Peyer's patch (tissue), 4 donors: ENCODE measurements around the gene BBS9. TPM values are rescaled to one million over a fixed set of nuclear protein-coding genes. Genes with fewer than 3 reads are reported as not detected.

ENCODE experiments used
- DNase-seq, 3 donors: peaks; one replicate each; pipeline ENCODE4 v3.0.0-alpha.2; 2017 to 2019
- H3K27ac ChIP-seq, 4 donors: fragments of 200-600 bp; sonication (generic); one replicate each; pipeline ENCODE4 v1.5.1; 2016 to 2019
- H3K27me3 ChIP-seq, 2 donors: fragments of 200-600 bp; sonication (generic); one replicate each; pipeline ENCODE4 v1.5.1; 2019
- H3K36me3 ChIP-seq, 3 donors: fragments of 200-600 bp; sonication (generic); one replicate each; pipeline ENCODE4 v1.5.1; 2016 to 2019
- H3K4me1 ChIP-seq, 4 donors: fragments of 200-600 bp; sonication (generic); one replicate each; pipeline ENCODE4 v1.5.1; 2016 to 2019
- H3K4me3 ChIP-seq, 4 donors: fragments of 200-600 bp; sonication (generic); 1 replicate in 3 of 4; 2 replicates in 1 of 4; pipeline ENCODE4 v1.5.1; 2016 to 2019; ENCODE audit warnings: mild to moderate bottlenecking in 1 of 4
- H3K9me3 ChIP-seq, 4 donors: fragments of 200-600 bp; sonication (generic); one replicate each; pipeline ENCODE4 v1.5.1; 2016 to 2019; ENCODE audit warnings: mild to moderate bottlenecking in 1 of 4
- CTCF ChIP-seq, 6 experiments: fragments of 450-650 bp in 4 of 6; fragments of 200-600 bp in 2 of 6; sonication (generic) in 1 of 6; IDR thresholded peaks; one replicate each; pipeline ENCODE4 v1.5.1; 2017 to 2019; ENCODE audit warnings: antibody characterized with exemption in 6 of 6, mild to moderate bottlenecking in 3 of 6, moderate library complexity in 1 of 6
- POLR2A ChIP-seq, 2 donors: fragments of 450-650 bp; IDR thresholded peaks; one replicate each; pipeline ENCODE4 v1.5.1; 2017; ENCODE audit warnings: antibody characterized with exemption in 2 of 2, mild to moderate bottlenecking in 2 of 2, moderate library complexity in 2 of 2
- total RNA-seq, 4 donors: library from RNA; depleted of rRNA; stranded (reverse); fragments of >200 nt; gene quantifications; one replicate each; pipeline ENCODE4 v1.1.0, GENCODE V29; 2016

The BBS9 gene
- total RNA-seq, 4 donors from 2014 or later: 10.9 to 51.2 (median 19.4) TPM

GRCh38 chr7:33273356-33273755 is 144.0 kb downstream of the BBS9 start:
- Histone ChIP-seq H3K36me3 (no peaks in the 10 kb centered on the region), H3K9me3 (peaks cover 0 to 7% (median 0%) of the 10 kb centered on the region in 4 donors), H3K27ac (no peak overlapping the region), H3K27me3 (no peaks in the 10 kb centered on the region), H3K4me3 (no peak overlapping the region), H3K4me1 (no peaks in the 10 kb centered on the region)
- DNase-seq: no peak
- TF ChIP-seq CTCF (IDR thresholded peaks at IDR 0.05): no peak
- TF ChIP-seq POLR2A (IDR thresholded peaks at IDR 0.05): no peak

GRCh38 chr7:33276325-33276724 is 147.0 kb downstream of the BBS9 start:
- DNase-seq: no peak
- H3K4me1 ChIP-seq: no peaks in the 10 kb centered on the region
- H3K27me3 ChIP-seq: no peaks in the 10 kb centered on the region
- no peak overlapping the region for H3K4me3 ChIP-seq
- H3K36me3 ChIP-seq: no peaks in the 10 kb centered on the region
- H3K27ac ChIP-seq: no peak overlapping the region
- H3K9me3 ChIP-seq: peaks cover 0 to 15% (median 0%) of the 10 kb centered on the region in 4 donors
- TF ChIP-seq CTCF (IDR thresholded peaks at IDR 0.05) (no peak), POLR2A (IDR thresholded peaks at IDR 0.05) (no peak)

- no peak overlapping the region for H3K27ac ChIP-seq
- H3K4me1 ChIP-seq: no peaks in the 10 kb centered on the region
- H3K4me3 ChIP-seq: no peak overlapping the region
- TF ChIP-seq POLR2A (IDR thresholded peaks at IDR 0.05) (no peak), CTCF (IDR thresholded peaks at IDR 0.05) (no peak)
- H3K36me3 ChIP-seq: no peaks in the 10 kb centered on the region
- no peaks in the 10 kb centered on the region for H3K27me3 ChIP-seq
- no peak for DNase-seq
- H3K9me3 ChIP-seq: peaks cover 0 to 15% (median 0%) of the 10 kb centered on the region in 4 donors
Observed at GRCh38 chr7:33276729-33277128, 147.4 kb downstream of the BBS9 start.

- DNase-seq: no peak
- no peak for TF ChIP-seq POLR2A (IDR thresholded peaks at IDR 0.05)
- no peak for TF ChIP-seq CTCF (IDR thresholded peaks at IDR 0.05)
- H3K9me3 ChIP-seq: peaks cover 0 to 15% (median 0%) of the 10 kb centered on the region in 4 donors
- H3K27ac ChIP-seq: no peak overlapping the region
- H3K27me3 ChIP-seq: no peaks in the 10 kb centered on the region
- no peak overlapping the region for H3K4me3 ChIP-seq
- H3K36me3 ChIP-seq: no peaks in the 10 kb centered on the region
- H3K4me1 ChIP-seq: no peaks in the 10 kb centered on the region
Observed at GRCh38 chr7:33278095-33278494, 148.7 kb downstream of the BBS9 start.

- Histone ChIP-seq H3K4me3 (no peak overlapping the region), H3K4me1 (no peaks in the 10 kb centered on the region), H3K27me3 (no peaks in the 10 kb centered on the region), H3K27ac (no peak overlapping the region), H3K9me3 (no peaks in the 10 kb centered on the region), H3K36me3 (peaks cover 0 to 3% (median 0%) of the 10 kb centered on the region in 3 donors)
- DNase-seq: no peak
- TF ChIP-seq CTCF (IDR thresholded peaks at IDR 0.05): no peak
- TF ChIP-seq POLR2A (IDR thresholded peaks at IDR 0.05): no peak
Observed at GRCh38 chr7:33286501-33286900, 157.1 kb downstream of the BBS9 start.

GRCh38 chr7:33287738-33288137 is 158.4 kb downstream of the BBS9 start:
- no peak for TF ChIP-seq CTCF (IDR thresholded peaks at IDR 0.05)
- TF ChIP-seq POLR2A (IDR thresholded peaks at IDR 0.05): no peak
- no peak overlapping the region for H3K27ac ChIP-seq
- H3K27me3 ChIP-seq: no peaks in the 10 kb centered on the region
- no peaks in the 10 kb centered on the region for H3K4me1 ChIP-seq
- no peak overlapping the region for H3K4me3 ChIP-seq
- H3K36me3 ChIP-seq: peaks cover 0 to 3% (median 0%) of the 10 kb centered on the region in 3 donors
- DNase-seq: no peak
- H3K9me3 ChIP-seq: no peaks in the 10 kb centered on the region
